Astrocyte (in vitro differentiated cells and primary cell): ENCODE data around the gene ELMO1. TPM values are rescaled to one million over a fixed set of nuclear protein-coding genes. Genes with fewer than 3 reads are reported as not detected.

Experiments used
- DNase-seq: peaks from one replicate; pipeline ENCODE4 v3.0.0-alpha.2; 2010; ENCODE audit warnings: low read depth
- FAIRE-seq: peaks from 2 replicates; lab custom pipeline; 2011; peaks lifted over from hg19 to GRCh38; lab: Jason Lieb, UNC
- H2AFZ ChIP-seq: 2 replicates; pipeline ENCODE4 v1.6.0; 2012; ENCODE audit warnings: low read depth, low read length, inconsistent platforms
- H3K27ac ChIP-seq: 2 replicates; pipeline ENCODE4 v1.5.1; 2011; ENCODE audit warnings: low read depth, low read length, inconsistent platforms
- H3K27me3 ChIP-seq: 2 replicates; pipeline ENCODE4 v1.6.0; 2011; ENCODE audit warnings: low read length, inconsistent platforms; ENCODE audit not compliant: insufficient read depth
- H3K36me3 ChIP-seq: 2 replicates; pipeline ENCODE4 v1.5.1; 2011; ENCODE audit warnings: low read length, inconsistent platforms; ENCODE audit not compliant: insufficient read depth
- H3K4me1 ChIP-seq: 2 replicates; pipeline ENCODE4 v1.5.1; 2011; ENCODE audit warnings: low read length, inconsistent platforms; ENCODE audit not compliant: insufficient read depth
- H3K4me2 ChIP-seq: 2 replicates; pipeline ENCODE4 v1.6.0; 2012; ENCODE audit warnings: low read length, inconsistent platforms
- H3K4me3 ChIP-seq: 2 replicates; pipeline ENCODE4 v1.5.1; 2011; ENCODE audit warnings: low read depth, mild to moderate bottlenecking, low read length, inconsistent platforms; ENCODE audit not compliant: insufficient read depth
- H3K79me2 ChIP-seq: 2 replicates; pipeline ENCODE4 v1.6.0; 2012; ENCODE audit warnings: mild to moderate bottlenecking, low read length, inconsistent platforms; ENCODE audit not compliant: insufficient read depth
- H3K9ac ChIP-seq: 2 replicates; pipeline ENCODE4 v1.6.0; 2012; ENCODE audit warnings: mild to moderate bottlenecking, low read length, inconsistent platforms
- H3K9me3 ChIP-seq: 2 replicates; pipeline ENCODE4 v1.5.1; 2012; ENCODE audit warnings: low read depth, mild to moderate bottlenecking, low read length, inconsistent platforms; ENCODE audit not compliant: insufficient read depth
- H4K20me1 ChIP-seq: 2 replicates; pipeline ENCODE4 v1.6.0; 2012; ENCODE audit warnings: low read length, inconsistent platforms; ENCODE audit not compliant: insufficient read depth
- H3K27ac Mint-ChIP-seq: one replicate; pipeline ENCODE4 v1.8.0; 2021; ENCODE audit warnings: mild to moderate bottlenecking, mixed read lengths; ENCODE audit not compliant: unreplicated experiment
- H3K27me3 Mint-ChIP-seq: one replicate; pipeline ENCODE4 v1.8.0; 2021; ENCODE audit warnings: low read depth, mixed read lengths; ENCODE audit not compliant: unreplicated experiment
- H3K36me3 Mint-ChIP-seq: one replicate; pipeline ENCODE4 v1.8.0; 2021; ENCODE audit warnings: low read depth, mixed read lengths; ENCODE audit not compliant: unreplicated experiment
- H3K4me1 Mint-ChIP-seq: one replicate; pipeline ENCODE4 v1.8.0; 2021; ENCODE audit warnings: low read depth, mixed read lengths; ENCODE audit not compliant: unreplicated experiment
- H3K4me3 Mint-ChIP-seq: one replicate; pipeline ENCODE4 v1.8.0; 2021; ENCODE audit warnings: mild to moderate bottlenecking, moderate library complexity, mixed read lengths; ENCODE audit not compliant: unreplicated experiment
- H3K9me3 Mint-ChIP-seq: one replicate; pipeline ENCODE4 v1.8.0; 2021; ENCODE audit warnings: mild to moderate bottlenecking, mixed read lengths; ENCODE audit not compliant: unreplicated experiment
- EZH2 ChIP-seq: IDR thresholded peaks from 2 replicates; pipeline ENCODE4 v1.6.1; 2012; ENCODE audit warnings: mild to moderate bottlenecking, low read length, inconsistent platforms; ENCODE audit not compliant: insufficient read depth
- total RNA-seq: library from RNA; stranded (reverse); gene quantifications from 2 replicates; pipeline ENCODE4 v1.2.1, GENCODE V29; 2021
- TF ChIP-seq, protein P1 (sequence below): IDR thresholded peaks from 2 replicates; pipeline ENCODE4 v1.5.1; 2011; ENCODE audit warnings: low read depth, mild to moderate bottlenecking, inconsistent platforms, low read length, moderate library complexity; ENCODE audit not compliant: insufficient read depth

ELMO1 gene
- total RNA-seq, 1 donor from 2014 or later, result 20.4 TPM

DNA sequence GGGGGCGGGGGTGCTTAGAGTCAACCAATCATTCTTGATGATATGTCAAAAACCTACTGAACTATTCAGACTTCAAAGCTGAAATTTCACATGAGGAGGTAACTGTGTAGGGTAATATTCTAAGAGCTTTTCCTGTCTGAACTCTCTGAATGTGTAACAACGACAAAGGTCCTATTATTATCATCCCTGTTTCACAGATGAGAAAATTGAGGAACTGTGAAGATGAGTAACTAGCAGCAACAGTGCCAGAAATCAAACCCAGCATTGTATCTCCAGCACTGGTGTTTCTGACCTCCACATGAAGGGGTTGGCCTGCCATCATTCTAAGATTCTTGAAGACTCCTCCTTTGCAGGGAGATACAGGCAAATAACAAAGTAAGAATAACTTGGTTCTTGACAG, 429.7 kb downstream of the ELMO1 start:
- Histone ChIP-seq H3K9me3 (no peaks in the 10 kb centered on the region), H2AFZ (no peak overlapping the region), H3K4me1 (no peaks in the 10 kb centered on the region), H4K20me1 (no peaks in the 10 kb centered on the region), H3K4me2 (no peak overlapping the region), H3K4me3 (no peak overlapping the region), H3K9ac (no peak overlapping the region), H3K36me3 (no peaks in the 10 kb centered on the region), H3K79me2 (no peaks in the 10 kb centered on the region), H3K27me3 (no peaks in the 10 kb centered on the region), H3K27ac (no peak overlapping the region)
- H3K27ac Mint-ChIP-seq, result no peak overlapping the region
- H3K4me1 Mint-ChIP-seq, result peaks cover 2% of the 10 kb centered on the region
- TF ChIP-seq EZH2, result no peak
- TF ChIP-seq, protein P1, sequence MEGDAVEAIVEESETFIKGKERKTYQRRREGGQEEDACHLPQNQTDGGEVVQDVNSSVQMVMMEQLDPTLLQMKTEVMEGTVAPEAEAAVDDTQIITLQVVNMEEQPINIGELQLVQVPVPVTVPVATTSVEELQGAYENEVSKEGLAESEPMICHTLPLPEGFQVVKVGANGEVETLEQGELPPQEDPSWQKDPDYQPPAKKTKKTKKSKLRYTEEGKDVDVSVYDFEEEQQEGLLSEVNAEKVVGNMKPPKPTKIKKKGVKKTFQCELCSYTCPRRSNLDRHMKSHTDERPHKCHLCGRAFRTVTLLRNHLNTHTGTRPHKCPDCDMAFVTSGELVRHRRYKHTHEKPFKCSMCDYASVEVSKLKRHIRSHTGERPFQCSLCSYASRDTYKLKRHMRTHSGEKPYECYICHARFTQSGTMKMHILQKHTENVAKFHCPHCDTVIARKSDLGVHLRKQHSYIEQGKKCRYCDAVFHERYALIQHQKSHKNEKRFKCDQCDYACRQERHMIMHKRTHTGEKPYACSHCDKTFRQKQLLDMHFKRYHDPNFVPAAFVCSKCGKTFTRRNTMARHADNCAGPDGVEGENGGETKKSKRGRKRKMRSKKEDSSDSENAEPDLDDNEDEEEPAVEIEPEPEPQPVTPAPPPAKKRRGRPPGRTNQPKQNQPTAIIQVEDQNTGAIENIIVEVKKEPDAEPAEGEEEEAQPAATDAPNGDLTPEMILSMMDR, result no peak
- peaks cover 1% of the 10 kb centered on the region for H3K36me3 Mint-ChIP-seq
- H3K27me3 Mint-ChIP-seq, result no peaks in the 10 kb centered on the region
- FAIRE-seq (no peak), DNase-seq (no peak)
- no peak overlapping the region for H3K4me3 Mint-ChIP-seq
- H3K9me3 Mint-ChIP-seq, result no peaks in the 10 kb centered on the region

DNA sequence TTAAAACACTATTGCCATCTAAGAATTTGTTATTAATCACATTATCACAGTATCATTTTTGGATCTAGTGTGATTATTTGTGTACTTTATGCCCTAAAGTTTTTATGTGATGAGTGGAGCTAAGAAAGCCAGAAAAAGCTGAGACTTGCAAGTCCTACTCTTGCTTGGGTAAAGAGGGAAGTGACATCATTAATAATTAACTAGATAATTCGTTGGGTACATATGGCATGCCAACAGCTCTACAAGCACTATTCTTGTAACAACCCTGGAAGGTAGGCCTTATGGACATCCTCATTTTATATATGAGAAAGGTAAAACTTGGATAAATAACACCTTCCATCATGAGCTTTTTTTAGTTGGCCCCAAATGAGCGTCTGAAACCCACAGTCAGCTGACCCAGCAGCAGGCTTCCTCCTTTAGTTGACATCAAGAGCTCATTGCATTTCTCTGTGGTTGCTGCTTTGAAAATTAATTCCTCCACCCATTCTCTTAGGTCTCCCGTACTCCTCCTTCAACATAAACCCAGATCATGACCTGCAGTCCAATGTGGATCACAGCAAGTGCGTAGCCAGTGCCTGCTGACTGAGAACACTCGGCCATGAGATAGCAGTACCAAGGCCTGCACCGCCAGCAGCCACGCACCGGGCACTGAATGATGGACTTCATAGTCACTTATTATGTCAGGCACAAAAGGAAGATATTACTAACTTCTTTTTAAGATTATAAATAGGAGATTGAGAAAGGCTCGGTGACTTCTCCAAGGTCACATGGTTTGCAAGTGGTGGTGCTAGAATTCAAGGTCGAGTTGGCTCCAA, 432.4 kb downstream of the ELMO1 start:
- no peaks in the 10 kb centered on the region for H3K27me3 Mint-ChIP-seq
- H3K27me3 ChIP-seq, result no peaks in the 10 kb centered on the region
- H3K4me1 Mint-ChIP-seq, result peaks cover 4% of the 10 kb centered on the region
- H3K9ac ChIP-seq, result no peak overlapping the region
- H3K79me2 ChIP-seq, result no peaks in the 10 kb centered on the region
- no peak overlapping the region for H3K4me2 ChIP-seq
- FAIRE-seq, result no peak
- no peaks in the 10 kb centered on the region for H3K36me3 ChIP-seq
- no peak for DNase-seq
- no peak overlapping the region for H3K4me3 ChIP-seq
- TF ChIP-seq, protein P1, result no peak
- TF ChIP-seq EZH2, result no peak
- H2AFZ ChIP-seq, result no peak overlapping the region
- no peak overlapping the region for H3K27ac ChIP-seq
- H3K4me1 ChIP-seq, result no peaks in the 10 kb centered on the region
- H3K4me3 Mint-ChIP-seq, result no peak overlapping the region
- no peak overlapping the region for H3K27ac Mint-ChIP-seq
- peaks cover 2% of the 10 kb centered on the region for H3K36me3 Mint-ChIP-seq
- H3K9me3 Mint-ChIP-seq, result no peaks in the 10 kb centered on the region
- no peaks in the 10 kb centered on the region for H3K9me3 ChIP-seq
- H4K20me1 ChIP-seq, result no peaks in the 10 kb centered on the region
